ENCODE measurements around the gene ITGA2B. TPM values are rescaled to one million over a fixed set of nuclear protein-coding genes. Genes with fewer than 3 reads are reported as not detected.
"Not testable (repeated sequence)": the region's sequence is repeated elsewhere in the genome, so short reads cannot be mapped to it uniquely, and the experiment has no call there.

The ITGA2B gene
- total and polyA plus RNA-seq, 2 of the 8 experiments (the other 6 are each of a cell fraction or from before 2014, with no cell fraction given): 6.9 to 12.3 TPM

DNA sequence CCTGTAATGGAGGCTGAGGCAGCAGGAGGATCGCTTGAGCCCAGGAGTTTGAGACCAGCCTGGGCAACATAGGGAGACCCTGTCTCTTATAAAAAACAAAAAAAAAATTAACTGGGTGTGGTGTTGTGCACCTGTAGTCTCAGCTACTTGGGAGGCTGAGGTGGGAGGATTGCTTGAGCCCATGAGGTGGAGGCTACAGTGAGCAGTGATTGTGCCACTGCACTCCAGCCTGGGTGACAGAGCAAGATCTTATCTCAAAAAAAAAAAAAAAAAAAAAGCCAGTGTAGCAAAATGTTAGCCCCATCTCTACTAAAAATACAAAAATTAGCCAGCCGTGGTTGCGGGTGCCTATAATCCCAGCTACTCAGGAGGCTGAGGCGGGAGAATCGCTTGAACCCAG, 59.2 kb downstream of the ITGA2B start:
- H2BK12ac ChIP-seq (ENCODE audit: low read depth, low read length); H3K27ac ChIP-seq (ENCODE audit: low read depth, low read length); H3K23ac ChIP-seq (ENCODE audit: insufficient read length); H3K9ac ChIP-seq (replicated peaks in 1 of 4; ENCODE audit: extremely low read depth in 1 of 4, low read depth in 3 of 4, low read length in 3 of 4); H3K4me1 ChIP-seq (replicated peaks in 1 of 4; ENCODE audit: control insufficient read depth in 3 of 4, insufficient read depth in 4 of 4, low read length in 3 of 4); H2BK20ac ChIP-seq (ENCODE audit: low read length); H3K36me3 ChIP-seq (ENCODE audit: control insufficient read depth in 2 of 4, insufficient read depth in 4 of 4, low read length in 3 of 4); H3K14ac ChIP-seq (ENCODE audit: insufficient read length); H2AK5ac ChIP-seq (ENCODE audit: low read depth, low read length); H3K4me2 ChIP-seq (ENCODE audit: insufficient read depth in 1 of 2, low read depth in 2 of 2, low read length in 2 of 2); H2AFZ ChIP-seq (ENCODE audit: low read length); H3K27me3 ChIP-seq (replicated peaks in 1 of 4; ENCODE audit: control insufficient read depth in 3 of 4, extremely low read depth in 1 of 4, insufficient read depth in 3 of 4, low read length in 3 of 4); H3K79me2 ChIP-seq (ENCODE audit: control insufficient read depth in 1 of 2, insufficient read depth in 2 of 2, low read length in 2 of 2); H2BK120ac ChIP-seq (replicated peaks; ENCODE audit: low read depth, low read length); H4K8ac ChIP-seq (ENCODE audit: extremely low read depth, insufficient read depth, low read length); H3K4me3 ChIP-seq (ENCODE audit: extremely low read depth in 1 of 4, insufficient read depth in 2 of 4, low read depth in 3 of 4, low read length in 4 of 4); H4K91ac ChIP-seq (replicated peaks; ENCODE audit: insufficient read length, low read length); H3K23me2 ChIP-seq (ENCODE audit: low read depth, low read length); DNase-seq (ENCODE audit: low read depth in 1 of 2, low spot score in 2 of 2); H3K56ac ChIP-seq (replicated peaks; ENCODE audit: insufficient read length, low read depth, low read length); H4K5ac ChIP-seq (ENCODE audit: insufficient read length, low read depth, low read length); H2BK5ac ChIP-seq (ENCODE audit: low read depth, low read length); H3K79me1 ChIP-seq (ENCODE audit: low read depth, low read length); H4K20me1 ChIP-seq (replicated peaks in 1 of 2; ENCODE audit: control insufficient read depth in 1 of 2, insufficient read depth in 2 of 2, low read length in 2 of 2); H2BK15ac ChIP-seq (ENCODE audit: low read length); H3K9me3 ChIP-seq (ENCODE audit: insufficient read depth in 2 of 2, low read depth in 1 of 2, low read length in 1 of 2); H3K4ac ChIP-seq (replicated peaks; ENCODE audit: insufficient read length, low read depth, low read length); FAIRE-seq; H3K18ac ChIP-seq (ENCODE audit: extremely low read depth, low read length): not testable (repeated sequence)
- POLR2A ChIA-PET (ENCODE audit: partially characterized antibody): interaction anchor here (0.6 to 2.3 kb wide), 7 partner anchors 11 to 141 kb away, joined by 3 to 12 read pairs (median 4); no protein-coding TSS in a partner anchor
- WGBS, 2 experiments (ENCODE audit: extremely low coverage in 1 of 2, insufficient coverage in 1 of 2, insufficient read length in 1 of 2, insufficient replicate concordance in 2 of 2, low coverage in 1 of 2, low lambda C conversion rate in 2 of 2, missing lambda C conversion rate in 1 of 2): 90% methylated on average over 4 of the region's 5 CpGs; no CpG with 5 or more reads in 1 of the 2 experiments
- CTCF ChIA-PET (ENCODE audit: partially characterized antibody): interaction anchor here (0.6 to 11.0 kb wide), 32 partner anchors 11 to 480 kb away, joined by 3 to 158 read pairs (median 6); partner anchors contain the start of gene GRN

DNA sequence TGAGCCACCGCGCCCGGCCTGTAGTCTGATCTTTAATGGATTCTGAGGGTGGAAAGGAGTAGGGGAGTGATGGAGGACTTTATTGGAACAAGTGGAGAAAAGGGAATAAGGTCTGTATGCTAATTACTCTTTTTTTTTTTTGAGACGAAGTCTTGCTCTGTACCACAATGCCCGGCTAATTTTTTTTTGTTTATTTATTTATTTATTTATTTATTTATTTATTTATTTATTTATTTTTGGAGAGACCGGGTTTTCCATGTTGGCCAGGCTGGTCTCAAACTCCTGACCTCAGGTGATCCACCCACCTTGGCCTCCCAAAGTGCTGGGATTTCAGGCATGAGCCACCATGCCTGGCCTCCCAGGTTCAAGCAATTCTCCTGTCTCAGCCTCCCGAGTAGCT, 59.9 kb downstream of the ITGA2B start:
- not testable (repeated sequence) for H3K4ac ChIP-seq (replicated peaks; ENCODE audit: insufficient read length, low read depth, low read length); H2BK120ac ChIP-seq (replicated peaks; ENCODE audit: low read depth, low read length); H3K56ac ChIP-seq (replicated peaks; ENCODE audit: insufficient read length, low read depth, low read length); H3K23ac ChIP-seq (ENCODE audit: insufficient read length); H3K23me2 ChIP-seq (ENCODE audit: low read depth, low read length); DNase-seq (ENCODE audit: low read depth in 1 of 2, low spot score in 2 of 2); H2AK5ac ChIP-seq (ENCODE audit: low read depth, low read length); H3K9ac ChIP-seq (replicated peaks in 1 of 4; ENCODE audit: extremely low read depth in 1 of 4, low read depth in 3 of 4, low read length in 3 of 4); H3K36me3 ChIP-seq (ENCODE audit: control insufficient read depth in 2 of 4, insufficient read depth in 4 of 4, low read length in 3 of 4); H4K8ac ChIP-seq (ENCODE audit: extremely low read depth, insufficient read depth, low read length); H3K14ac ChIP-seq (ENCODE audit: insufficient read length); H4K20me1 ChIP-seq (replicated peaks in 1 of 2; ENCODE audit: control insufficient read depth in 1 of 2, insufficient read depth in 2 of 2, low read length in 2 of 2); H3K79me1 ChIP-seq (ENCODE audit: low read depth, low read length); H3K27ac ChIP-seq (ENCODE audit: low read depth, low read length); H4K91ac ChIP-seq (replicated peaks; ENCODE audit: insufficient read length, low read length); H3K4me1 ChIP-seq (replicated peaks in 1 of 4; ENCODE audit: control insufficient read depth in 3 of 4, insufficient read depth in 4 of 4, low read length in 3 of 4); H2AFZ ChIP-seq (ENCODE audit: low read length); H2BK5ac ChIP-seq (ENCODE audit: low read depth, low read length); H3K18ac ChIP-seq (ENCODE audit: extremely low read depth, low read length); H3K4me2 ChIP-seq (ENCODE audit: insufficient read depth in 1 of 2, low read depth in 2 of 2, low read length in 2 of 2); H2BK20ac ChIP-seq (ENCODE audit: low read length); H2BK12ac ChIP-seq (ENCODE audit: low read depth, low read length); H3K27me3 ChIP-seq (replicated peaks in 1 of 4; ENCODE audit: control insufficient read depth in 3 of 4, extremely low read depth in 1 of 4, insufficient read depth in 3 of 4, low read length in 3 of 4); H3K79me2 ChIP-seq (ENCODE audit: control insufficient read depth in 1 of 2, insufficient read depth in 2 of 2, low read length in 2 of 2); H4K5ac ChIP-seq (ENCODE audit: insufficient read length, low read depth, low read length); H2BK15ac ChIP-seq (ENCODE audit: low read length); H3K9me3 ChIP-seq (ENCODE audit: insufficient read depth in 2 of 2, low read depth in 1 of 2, low read length in 1 of 2); H3K4me3 ChIP-seq (ENCODE audit: extremely low read depth in 1 of 4, insufficient read depth in 2 of 4, low read depth in 3 of 4, low read length in 4 of 4); FAIRE-seq
- 92% methylated on average over 7 of the region's 7 CpGs; no CpG with 5 or more reads in 1 of the 2 experiments for WGBS, 2 experiments (ENCODE audit: extremely low coverage in 1 of 2, insufficient coverage in 1 of 2, insufficient read length in 1 of 2, insufficient replicate concordance in 2 of 2, low coverage in 1 of 2, low lambda C conversion rate in 2 of 2, missing lambda C conversion rate in 1 of 2)
- CTCF ChIA-PET (ENCODE audit: partially characterized antibody): interaction anchor here (0.7 to 11.0 kb wide), 16 partner anchors 12 to 1878 kb away, joined by 3 to 158 read pairs (median 14); partner anchors contain the start of gene GRN
- POLR2A ChIA-PET (ENCODE audit: partially characterized antibody): interaction anchor here (1.6 to 2.3 kb wide), 3 partner anchors 12 to 140 kb away, joined by 3 to 12 read pairs (median 7); no protein-coding TSS in a partner anchor
